CD14-positive monocyte (primary cell): ENCODE measurements around the gene DDA1. TPM values are rescaled to one million over a fixed set of nuclear protein-coding genes. Genes with fewer than 3 reads are reported as not detected.
"Not testable (repeated sequence)": the region's sequence is repeated elsewhere in the genome, so short reads cannot be mapped to it uniquely, and the experiment has no call there.

ENCODE experiments used
- DNase-seq, 3 donors: peaks; one replicate each; pipeline ENCODE4 v3.0.0-alpha.2; 2011 to 2022
- H2AFZ ChIP-seq: 2 replicates; pipeline ENCODE4 v1.6.0; 2012; ENCODE audit warnings: mild to moderate bottlenecking, low read depth, low read length, inconsistent platforms; ENCODE audit not compliant: insufficient read depth, poor library complexity, severe bottlenecking
- H3K27ac ChIP-seq, 2 donors: 1 replicate in 1 of 2; 2 replicates in 1 of 2; pipeline ENCODE4 v1.5.1; 2012 to 2013; ENCODE audit warnings: low read length in 2 of 2, control low read depth in 1 of 2, inconsistent platforms in 1 of 2, low read depth in 1 of 2, mild to moderate bottlenecking in 1 of 2
- H3K27me3 ChIP-seq, 2 donors: one replicate each; pipeline versions ENCODE4 v1.6.0 to v1.6.1; 2011 to 2013; ENCODE audit warnings: low read length in 2 of 2; ENCODE audit not compliant: control insufficient read depth in 2 of 2, insufficient read depth in 2 of 2
- H3K36me3 ChIP-seq, 2 donors: replicated peaks in 1 of 2; 1 replicate in 1 of 2; 2 replicates in 1 of 2; pipeline versions ENCODE4 v1.5.1 to v1.6.1; 2012 to 2013; ENCODE audit warnings: low read length in 2 of 2, control low read depth in 1 of 2, inconsistent platforms in 1 of 2, mild to moderate bottlenecking in 1 of 2; ENCODE audit not compliant: insufficient read depth in 2 of 2, control insufficient read depth in 1 of 2
- H3K4me1 ChIP-seq, 2 donors: 1 replicate in 1 of 2; 2 replicates in 1 of 2; pipeline versions ENCODE4 v1.5.1 to v1.6.1; 2012 to 2013; ENCODE audit warnings: low read length in 2 of 2, control low read depth in 1 of 2, inconsistent platforms in 1 of 2, mild to moderate bottlenecking in 1 of 2, moderate library complexity in 1 of 2; ENCODE audit not compliant: insufficient read depth in 2 of 2, control insufficient read depth in 1 of 2
- H3K4me2 ChIP-seq: replicated peaks from 2 replicates; pipeline ENCODE3; 2012; ENCODE audit warnings: low read length, moderate library complexity, mild to moderate bottlenecking; ENCODE audit not compliant: poor library complexity, severe bottlenecking; ENCODE audit errors: extremely low read depth
- H3K4me3 ChIP-seq, 3 experiments: fragments of 200-600 bp in 1 of 3; sonication (generic) in 1 of 3; replicated peaks in 1 of 3; 1 replicate in 2 of 3; 2 replicates in 1 of 3; pipeline ENCODE4 v1.5.1; 2011 to 2013; ENCODE audit warnings: low read length in 3 of 3, mild to moderate bottlenecking in 3 of 3, control low read depth in 2 of 3, low read depth in 2 of 3, inconsistent platforms in 1 of 3, moderate library complexity in 1 of 3
- H3K79me2 ChIP-seq: 2 replicates; pipeline ENCODE4 v1.6.0; 2012; ENCODE audit warnings: mild to moderate bottlenecking, control low read depth, inconsistent platforms, low read length, moderate library complexity; ENCODE audit not compliant: insufficient read depth
- H3K9ac ChIP-seq: 2 replicates; pipeline ENCODE4 v1.6.0; 2017; ENCODE audit warnings: low read length, mild to moderate bottlenecking; ENCODE audit not compliant: insufficient read depth, poor library complexity, severe bottlenecking
- H3K9me3 ChIP-seq, 2 donors: replicated peaks in 1 of 2; 1 replicate in 1 of 2; 2 replicates in 1 of 2; pipeline versions ENCODE4 v1.5.1 to v1.6.1; 2012 to 2013; ENCODE audit warnings: low read length in 2 of 2, control low read depth in 1 of 2; ENCODE audit not compliant: control insufficient read depth in 1 of 2, insufficient read depth in 1 of 2
- H4K20me1 ChIP-seq: 2 replicates; pipeline ENCODE4 v1.6.0; 2012; ENCODE audit warnings: mild to moderate bottlenecking, low read length, control low read depth, moderate library complexity; ENCODE audit not compliant: insufficient read depth
- H3K27ac Mint-ChIP-seq, 7 donors: one replicate each; pipeline ENCODE4 v1.8.0; 2020; ENCODE audit warnings: mild to moderate bottlenecking in 7 of 7, mixed read lengths in 7 of 7, moderate library complexity in 6 of 7, inconsistent platforms in 2 of 7
- H3K27me3 Mint-ChIP-seq, 3 donors: one replicate each; pipeline ENCODE4 v1.8.0; 2021 to 2022; ENCODE audit warnings: low read depth in 3 of 3, mild to moderate bottlenecking in 3 of 3, mixed read lengths in 3 of 3, moderate library complexity in 3 of 3, inconsistent platforms in 1 of 3
- H3K36me3 Mint-ChIP-seq, 2 donors: one replicate each; pipeline ENCODE4 v1.8.0; 2020; ENCODE audit warnings: mixed read lengths in 2 of 2, inconsistent platforms in 1 of 2, mild to moderate bottlenecking in 1 of 2
- H3K4me1 Mint-ChIP-seq: one replicate; pipeline ENCODE4 v1.8.0; 2020; ENCODE audit warnings: mild to moderate bottlenecking, mixed read lengths
- H3K4me3 Mint-ChIP-seq, 2 donors: one replicate each; pipeline ENCODE4 v1.8.0; 2020; ENCODE audit warnings: mild to moderate bottlenecking in 2 of 2, mixed read lengths in 2 of 2, moderate library complexity in 1 of 2
- H3K9me3 Mint-ChIP-seq, 7 donors: one replicate each; pipeline ENCODE4 v1.8.0; 2020 to 2022; ENCODE audit warnings: mixed read lengths in 7 of 7, mild to moderate bottlenecking in 6 of 7, moderate library complexity in 6 of 7, inconsistent platforms in 2 of 7
- WGBS: methylation state at CpG from one replicate; pipeline ENCODE4 v1.1.5; 2013; ENCODE audit warnings: missing lambda C conversion rate; ENCODE audit not compliant: insufficient coverage; 5-methylcytosine and 5-hydroxymethylcytosine counted together
- intact Hi-C, 2 donors: fragments of 100-400 bp; cut with micrococcal nuclease; formaldehyde crosslinking; loops; one replicate each; pipeline versions ENCODE4 v1.15.0 to v1.15.1; 2023
- polyA plus RNA-seq, 3 donors: library from polyadenylated mRNA; depleted of rRNA in 1 of 3; unstranded in 2 of 3; stranded (reverse) in 1 of 3; fragments of 300-500 nt in 2 of 3; fragments of >200 nt in 1 of 3; fragmentation: Illumina TruSeq in 2 of 3; gene quantifications; 1 replicate in 2 of 3; 2 replicates in 1 of 3; pipeline ENCODE4 v1.2.3, GENCODE V29; 2012 to 2021
- TF ChIP-seq, protein P1 (sequence below): fragments of 200-600 bp; IDR thresholded peaks from one replicate; pipeline ENCODE4 v1.8.0; 2022; ENCODE audit warnings: antibody characterized with exemption, mild to moderate bottlenecking

Gene DDA1
- polyA plus RNA-seq, 3 donors = 22.5 to 49.5 (median 23.8) TPM

DNA sequence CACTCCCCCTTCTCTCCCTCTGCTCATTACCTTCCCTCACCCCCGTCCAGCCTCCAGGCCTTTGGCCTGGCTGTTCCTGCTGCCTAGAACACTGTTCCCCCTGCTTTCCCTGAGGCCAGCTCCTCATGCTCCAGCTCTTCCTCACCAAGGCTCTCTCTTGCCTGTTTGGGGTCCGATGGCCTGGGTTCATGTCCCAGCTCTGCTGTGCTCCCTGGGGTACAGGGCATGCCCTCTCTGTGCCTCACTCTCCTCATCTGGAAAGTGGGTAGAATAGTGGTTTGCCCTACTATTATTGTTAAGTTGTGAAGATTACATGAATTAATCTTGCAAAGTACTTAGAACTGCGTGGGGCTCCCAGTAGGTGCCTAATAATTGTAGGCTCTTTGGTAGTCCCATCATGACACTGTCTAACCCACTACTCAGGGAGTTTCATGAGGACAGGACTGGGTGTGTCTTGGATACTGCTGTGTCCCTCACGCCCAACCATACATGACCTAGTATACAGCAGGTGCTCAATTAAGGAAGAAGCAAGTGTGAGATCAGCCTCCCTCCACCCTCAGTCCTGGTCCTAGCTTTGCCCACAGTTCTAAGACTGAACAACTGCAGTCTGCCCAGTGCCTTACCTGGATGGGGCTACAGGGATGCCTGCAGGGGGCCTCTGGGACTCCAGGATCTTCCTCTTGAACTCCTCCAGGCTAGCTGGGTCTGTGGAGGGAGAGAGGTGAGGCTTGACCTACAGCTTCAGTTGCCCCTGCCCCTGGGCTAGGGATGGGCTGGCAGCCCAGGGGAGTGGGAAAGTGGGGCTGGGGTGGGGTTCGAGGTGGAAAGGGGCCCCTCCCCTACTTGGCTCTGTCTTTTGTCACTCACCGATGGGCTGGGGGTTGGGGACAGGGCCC, 50.8 kb downstream of the DDA1 start:
- peaks cover 6% of the 10 kb centered on the region for H3K4me1 Mint-ChIP-seq
- no peaks in the 10 kb centered on the region for H3K36me3 Mint-ChIP-seq
- Histone ChIP-seq H3K36me3 (no peaks in the 10 kb centered on the region), H4K20me1 (no peaks in the 10 kb centered on the region), H3K27ac (no peak overlapping the region), H3K27me3 (no peaks in the 10 kb centered on the region), H3K4me1 (no peaks in the 10 kb centered on the region), H3K4me3 (no peak overlapping the region), H2AFZ (no peak overlapping the region), H3K9ac (no peak overlapping the region), H3K9me3 (no peaks in the 10 kb centered on the region), H3K4me2 (no peak overlapping the region), H3K79me2 (no peaks in the 10 kb centered on the region)
- no peak overlapping the region for H3K27ac Mint-ChIP-seq
- intact Hi-C loops = no loop called here
- no peaks in the 10 kb centered on the region for H3K9me3 Mint-ChIP-seq
- WGBS = 96% methylated on average over 4 of the region's 6 CpGs
- peaks cover 4 to 10% (median 6%) of the 10 kb centered on the region in 3 donors for H3K27me3 Mint-ChIP-seq
- no peak overlapping the region for H3K4me3 Mint-ChIP-seq
- TF ChIP-seq, protein P1, sequence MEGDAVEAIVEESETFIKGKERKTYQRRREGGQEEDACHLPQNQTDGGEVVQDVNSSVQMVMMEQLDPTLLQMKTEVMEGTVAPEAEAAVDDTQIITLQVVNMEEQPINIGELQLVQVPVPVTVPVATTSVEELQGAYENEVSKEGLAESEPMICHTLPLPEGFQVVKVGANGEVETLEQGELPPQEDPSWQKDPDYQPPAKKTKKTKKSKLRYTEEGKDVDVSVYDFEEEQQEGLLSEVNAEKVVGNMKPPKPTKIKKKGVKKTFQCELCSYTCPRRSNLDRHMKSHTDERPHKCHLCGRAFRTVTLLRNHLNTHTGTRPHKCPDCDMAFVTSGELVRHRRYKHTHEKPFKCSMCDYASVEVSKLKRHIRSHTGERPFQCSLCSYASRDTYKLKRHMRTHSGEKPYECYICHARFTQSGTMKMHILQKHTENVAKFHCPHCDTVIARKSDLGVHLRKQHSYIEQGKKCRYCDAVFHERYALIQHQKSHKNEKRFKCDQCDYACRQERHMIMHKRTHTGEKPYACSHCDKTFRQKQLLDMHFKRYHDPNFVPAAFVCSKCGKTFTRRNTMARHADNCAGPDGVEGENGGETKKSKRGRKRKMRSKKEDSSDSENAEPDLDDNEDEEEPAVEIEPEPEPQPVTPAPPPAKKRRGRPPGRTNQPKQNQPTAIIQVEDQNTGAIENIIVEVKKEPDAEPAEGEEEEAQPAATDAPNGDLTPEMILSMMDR = no peak
- no peak for DNase-seq

DNA sequence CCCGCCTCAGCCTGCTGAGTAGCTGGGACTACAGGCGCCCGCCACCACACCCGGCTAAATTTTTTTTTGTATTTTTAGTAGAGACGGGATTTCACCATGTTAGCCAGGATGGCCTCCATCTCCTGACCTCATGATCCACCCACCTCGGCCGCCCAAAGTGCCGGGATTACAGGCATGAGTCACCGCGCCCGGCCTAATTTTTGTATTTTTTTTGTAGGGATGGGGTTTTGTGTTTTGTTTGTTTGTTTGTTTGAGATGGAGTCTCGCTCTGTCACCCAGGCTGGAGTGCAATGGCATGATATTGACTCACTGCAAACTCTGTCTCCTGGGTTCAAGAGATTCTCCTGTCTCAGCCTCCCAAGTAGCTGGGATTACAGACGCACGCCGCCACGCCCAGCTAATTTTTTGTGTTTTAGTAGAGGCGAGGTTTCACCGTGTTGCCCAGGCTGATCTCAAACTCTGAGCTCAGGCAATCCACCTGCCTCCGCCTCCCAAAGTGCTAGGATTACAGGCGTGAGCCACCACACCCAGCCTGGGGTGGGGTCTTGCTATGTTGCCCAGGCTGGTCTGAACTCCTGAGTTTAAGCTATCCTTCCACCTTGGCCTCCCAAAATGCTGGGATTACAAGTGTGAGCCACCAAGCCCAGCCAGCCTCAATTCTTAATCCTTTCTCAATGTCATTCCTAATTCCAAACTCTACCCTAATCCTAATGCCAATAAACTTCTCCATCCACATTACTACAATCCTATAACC, 54.7 kb downstream of the DDA1 start:
- H3K27me3 Mint-ChIP-seq = peaks cover 0 to 12% (median 6%) of the 10 kb centered on the region in 3 donors
- H3K9me3 Mint-ChIP-seq, H3K79me2 ChIP-seq, H3K27me3 ChIP-seq, H3K9ac ChIP-seq, H3K4me1 ChIP-seq, H3K4me2 ChIP-seq, H3K4me1 Mint-ChIP-seq, DNase-seq, intact Hi-C loops, H3K27ac ChIP-seq, H3K4me3 Mint-ChIP-seq, H4K20me1 ChIP-seq, H2AFZ ChIP-seq, H3K9me3 ChIP-seq, H3K36me3 ChIP-seq, H3K4me3 ChIP-seq, H3K36me3 Mint-ChIP-seq: not testable (repeated sequence)
- 100% methylated on average over 2 of the region's 20 CpGs for WGBS
- peak overlapping the region in 1 of 7 donors; percentile 15 for H3K27ac Mint-ChIP-seq
